ENCODE measurements around the gene GNG12.

DNA sequence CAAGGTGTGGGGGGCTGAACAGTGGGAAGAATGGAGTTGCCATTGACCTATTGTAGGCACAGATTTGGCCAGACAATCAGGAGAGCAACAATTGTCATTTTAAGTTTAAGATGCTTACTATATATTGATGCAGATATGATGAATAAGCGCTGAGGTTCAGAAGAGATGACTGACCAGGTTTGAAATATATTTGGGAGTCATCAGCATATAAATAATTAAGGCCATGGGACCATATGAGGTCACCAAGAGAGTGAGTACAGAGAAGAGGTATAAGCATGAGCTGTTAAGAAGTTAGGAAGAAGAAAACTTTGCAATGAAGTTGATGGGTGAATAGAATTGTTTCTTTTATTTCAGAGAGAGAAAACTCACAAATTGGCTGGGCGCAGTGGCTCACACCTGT lies 152.8 kb downstream of the GNG12 start:
- TF ChIP-seq, protein P1, sequence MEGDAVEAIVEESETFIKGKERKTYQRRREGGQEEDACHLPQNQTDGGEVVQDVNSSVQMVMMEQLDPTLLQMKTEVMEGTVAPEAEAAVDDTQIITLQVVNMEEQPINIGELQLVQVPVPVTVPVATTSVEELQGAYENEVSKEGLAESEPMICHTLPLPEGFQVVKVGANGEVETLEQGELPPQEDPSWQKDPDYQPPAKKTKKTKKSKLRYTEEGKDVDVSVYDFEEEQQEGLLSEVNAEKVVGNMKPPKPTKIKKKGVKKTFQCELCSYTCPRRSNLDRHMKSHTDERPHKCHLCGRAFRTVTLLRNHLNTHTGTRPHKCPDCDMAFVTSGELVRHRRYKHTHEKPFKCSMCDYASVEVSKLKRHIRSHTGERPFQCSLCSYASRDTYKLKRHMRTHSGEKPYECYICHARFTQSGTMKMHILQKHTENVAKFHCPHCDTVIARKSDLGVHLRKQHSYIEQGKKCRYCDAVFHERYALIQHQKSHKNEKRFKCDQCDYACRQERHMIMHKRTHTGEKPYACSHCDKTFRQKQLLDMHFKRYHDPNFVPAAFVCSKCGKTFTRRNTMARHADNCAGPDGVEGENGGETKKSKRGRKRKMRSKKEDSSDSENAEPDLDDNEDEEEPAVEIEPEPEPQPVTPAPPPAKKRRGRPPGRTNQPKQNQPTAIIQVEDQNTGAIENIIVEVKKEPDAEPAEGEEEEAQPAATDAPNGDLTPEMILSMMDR (IDR thresholded peaks at IDR 0.05) = no peak
- no peak for TF ChIP-seq POLR2A (IDR thresholded peaks at IDR 0.05)
